Pancreas (tissue), 10 donors: ENCODE data around the gene ACY1. TPM values are rescaled to one million over a fixed set of nuclear protein-coding genes. Genes with fewer than 3 reads are reported as not detected.
A peak's percentile ranks its signal among the peaks of the same experiment; 100 is the strongest.

Source experiments
- ATAC-seq, 4 donors: fragments of 200-7000 bp; cut with Tn5 transposase; one replicate each; pipeline versions ENCODE4 v1.8.0 to v1.9.1; 2020; ENCODE audit warnings: mild to moderate bottlenecking in 4 of 4, moderate library complexity in 4 of 4
- DNase-seq, 6 donors: peaks; one replicate each; pipeline ENCODE4 v3.0.0-alpha.2; 2020
- FAIRE-seq: peaks from 2 replicates; lab custom pipeline; 2012; peaks lifted over from hg19 to GRCh38; lab: Jason Lieb, UNC
- H3K27ac ChIP-seq, 4 donors: fragments of 200-600 bp; sonication (generic); 1 replicate in 3 of 4; 2 replicates in 1 of 4; pipeline versions ENCODE4 v1.5.0 to v1.8.0; 2020
- H3K27me3 ChIP-seq, 4 donors: fragments of 200-600 bp; one replicate each; pipeline ENCODE4 v1.8.0; 2021
- H3K36me3 ChIP-seq, 3 donors: fragments of 200-600 bp; sonication (generic) in 1 of 3; one replicate each; pipeline versions ENCODE4 v1.5.0 to v1.8.0; 2020 to 2021
- H3K4me1 ChIP-seq, 3 donors: fragments of 200-600 bp; one replicate each; pipeline ENCODE4 v1.8.0; 2021
- H3K4me3 ChIP-seq, 4 donors: fragments of 200-600 bp; sonication (generic) in 2 of 4; one replicate each; pipeline versions ENCODE4 v1.5.0 to v1.8.0; 2020 to 2021
- H3K9me3 ChIP-seq, 4 donors: fragments of 200-600 bp; one replicate each; pipeline ENCODE4 v1.8.0; 2021
- CTCF ChIP-seq, 4 donors: fragments of 200-600 bp; sonication (generic) in 3 of 4; IDR thresholded peaks; one replicate each; pipeline versions ENCODE4 v1.5.0 to v1.8.0; 2021; ENCODE audit warnings: antibody characterized with exemption in 4 of 4
- WGBS, 2 donors: extraction: QIAGEN DNeasy Blood & Tissue Kit; methylation state at CpG; one replicate each; pipeline ENCODE4 v1.1.7; 2013; 5-methylcytosine and 5-hydroxymethylcytosine counted together
- intact Hi-C, 3 donors: fragments of 100-400 bp; cut with DNase I; formaldehyde crosslinking; loops; one replicate each; pipeline versions ENCODE4 v1.11.1 to v1.14.2; 2022
- polyA plus RNA-seq, 2 donors: library from polyadenylated mRNA; stranded (reverse); fragments of 200-250 nt; gene quantifications; one replicate each; pipeline ENCODE4 v1.2.3, GENCODE V29; 2013
- total RNA-seq, 6 donors: library from RNA; stranded (reverse); fragmentation: NEBNext Ultra II Directional in 4 of 6; extraction: Animal tissue kit (Norgen Biotek cat#: 25700) in 4 of 6; gene quantifications; one replicate each; pipeline versions ENCODE4 v1.2.1 to v1.2.4, GENCODE V29; 2021 to 2023
- donor health status: healthy with polysubstance abuse.
- donor health status: DM: no; HTN: no; CAD: no; lungs with moderate emphysema.
- donor health status: DM: no; HTN: no; CAD: no.
- donor health status: control.
- donor health status: control.
- donor health status: Bipolar disorder and iron deficiency.
- donor health status: DM: yes; HTN: yes; CAD: no.
- donor health status: DM: no; HTN: no; CAD: no.
- donor health status: DM: no; HTN: no; CAD: no.
- donor health status: DM: yes; HTN: yes; CAD: no.

ACY1 gene
- total and polyA plus RNA-seq, 8 donors, result 5.7 to 21.5 (median 15.6) TPM

GRCh38 chr3:51941463-51941797 is 41.9 kb upstream of the ACY1 start:
- intact Hi-C loops, result loop anchor here in 1 of 3 donors (10.0 kb wide), 1 partner anchor 183 kb away; no protein-coding TSS in a partner anchor
- Histone ChIP-seq H3K9me3 (no peaks in the 10 kb centered on the region), H3K4me1 (peaks cover 0 to 18% (median 5%) of the 10 kb centered on the region in 3 donors), H3K27ac (peak overlapping the region in 1 of 4 donors; percentile 27), H3K36me3 (peaks cover 0 to 8% (median 5%) of the 10 kb centered on the region in 3 donors), H3K4me3 (peak overlapping the region; percentile 52 to 94 (median 64)), H3K27me3 (no peaks in the 10 kb centered on the region)
- DNase-seq (no peak), FAIRE-seq (no peak), ATAC-seq (no peak)
- WGBS, 2 donors, result 0 to 1% methylated on average over 16 to 20 of the region's 20 CpGs
- TF ChIP-seq CTCF (IDR thresholded peaks at IDR 0.05), result no peak

- Histone ChIP-seq H3K4me1 (peaks cover 0 to 18% (median 5%) of the 10 kb centered on the region in 3 donors), H3K4me3 (peak within 1 kb of the TSS; percentile 52 to 94 (median 64)), H3K9me3 (no peaks in the 10 kb centered on the region), H3K27ac (peak within 1 kb of the TSS; percentile 40 to 83 (median 71)), H3K27me3 (no peaks in the 10 kb centered on the region), H3K36me3 (peaks cover 0 to 4% (median 3%) of the 10 kb centered on the region in 3 donors)
- intact Hi-C loops, result loop anchor here in 1 of 3 donors (10.0 kb wide), 1 partner anchor 183 kb away; no protein-coding TSS in a partner anchor
- FAIRE-seq (peak; percentile 98), ATAC-seq (peak; percentile 95 to 97 (median 96)), DNase-seq (peak; percentile 96 to 100 (median 100))
- TF ChIP-seq CTCF (IDR thresholded peaks at IDR 0.05), result peak; percentile 100
- WGBS, 2 donors, result 1% methylated on average over 67 of the region's 67 CpGs
These were observed 41.3 kb upstream of the ACY1 start, which contains the start of the genes PARP3 and RRP9 for GRCh38 chr3:51941798-51942602. PARP3 (plus strand) TSS chr3:51942363; CDS start chr3:51943356, 993 bp downstream. RRP9 (minus strand) TSS chr3:51941904; CDS start chr3:51941867, 37 bp downstream.

GRCh38 chr3:51942603-51943450 is 40.5 kb upstream of the ACY1 start:
- no peaks in the 10 kb centered on the region for H3K36me3 ChIP-seq
- peak overlapping the region in 3 of 4 donors; percentile 22 to 94 (median 70) for H3K4me3 ChIP-seq
- 54 to 60% methylated on average over 17 of the region's 17 CpGs for WGBS, 2 donors
- no peaks in the 10 kb centered on the region for H3K27me3 ChIP-seq
- intact Hi-C loops, result loop anchor here in 1 of 3 donors (10.0 kb wide), 1 partner anchor 182 kb away; no protein-coding TSS in a partner anchor
- DNase-seq, result peak in 3 of 6 donors; percentile 39 to 73 (median 61)
- FAIRE-seq, result no peak
- peaks cover 0 to 18% (median 5%) of the 10 kb centered on the region in 3 donors for H3K4me1 ChIP-seq
- peak; percentile 4 to 46 (median 6) for ATAC-seq
- H3K9me3 ChIP-seq, result no peaks in the 10 kb centered on the region
- peak overlapping the region; percentile 40 to 83 (median 71) for H3K27ac ChIP-seq
- no peak for TF ChIP-seq CTCF (IDR thresholded peaks at IDR 0.05)

- FAIRE-seq (no peak), DNase-seq (peak in 2 of 6 donors; percentile 28 to 71)
These were observed 39.6 kb upstream of the ACY1 start for GRCh38 chr3:51943451-51944391.

More at GRCh38 chr3:51943451-51944391, 39.6 kb upstream of the ACY1 start:
- Histone ChIP-seq H3K27ac (no peak overlapping the region), H3K4me3 (no peak overlapping the region), H3K4me1 (peaks cover 0 to 18% (median 5%) of the 10 kb centered on the region in 3 donors), H3K27me3 (no peaks in the 10 kb centered on the region), H3K36me3 (no peaks in the 10 kb centered on the region), H3K9me3 (no peaks in the 10 kb centered on the region)
- intact Hi-C loops, result loop anchor here in 1 of 3 donors (10.0 kb wide), 1 partner anchor 181 kb away; no protein-coding TSS in a partner anchor
- ATAC-seq, result no peak
- 93 to 97% methylated on average over 21 of the region's 21 CpGs for WGBS, 2 donors
- TF ChIP-seq CTCF (IDR thresholded peaks at IDR 0.05), result no peak
